NCI-H526 treated with DMSO at 0.1 percent for 48 hours (cell line): ENCODE results near the gene FGD4.
A peak's percentile ranks its signal among the peaks of the same experiment; 100 is the strongest.

ENCODE experiments used
- DNase-seq: peaks from one replicate; lab custom pipeline; 2025; lab: John Stamatoyannopoulos, UW

Gene FGD4

DNA sequence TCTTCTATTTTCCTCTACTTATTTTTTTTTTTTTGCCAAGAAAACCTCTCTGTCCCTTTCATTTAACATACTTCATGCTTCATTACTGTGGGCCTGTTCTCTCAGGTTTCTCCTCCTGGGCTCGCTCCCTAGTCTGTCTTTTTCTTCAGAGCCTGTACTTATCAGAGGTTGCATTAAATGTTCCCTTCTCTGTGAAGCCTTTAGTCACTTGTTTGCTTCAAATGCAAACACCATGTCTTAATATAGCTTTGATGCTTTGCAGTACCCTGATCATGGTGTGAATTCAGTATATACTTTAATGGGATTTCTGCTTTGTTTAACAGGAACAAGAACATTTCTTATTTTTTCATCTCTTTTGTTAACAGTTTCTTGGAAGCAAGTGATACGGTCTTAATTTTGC is 207.1 kb downstream of the FGD4 start:
- DNase-seq: no peak

DNA sequence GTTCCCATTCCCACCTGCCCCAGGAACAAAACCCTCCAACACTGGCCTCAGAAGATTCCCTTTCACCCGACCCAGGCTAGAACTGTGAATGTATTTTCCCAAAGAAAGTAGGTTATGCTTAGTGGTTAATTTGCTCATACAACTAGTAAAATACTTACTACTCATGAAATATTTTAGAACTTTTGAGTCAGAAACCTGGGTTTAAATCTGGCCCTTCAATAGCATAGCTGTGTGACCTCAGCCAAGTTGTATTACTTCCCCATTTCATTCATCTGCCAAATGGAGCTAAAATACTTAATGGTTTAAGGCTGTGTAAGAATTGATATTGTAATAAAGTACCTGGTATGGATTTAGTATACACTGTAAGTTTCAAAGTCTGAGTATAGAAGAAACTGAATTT is 210.6 kb downstream of the FGD4 start:
- DNase-seq: no peak

DNA sequence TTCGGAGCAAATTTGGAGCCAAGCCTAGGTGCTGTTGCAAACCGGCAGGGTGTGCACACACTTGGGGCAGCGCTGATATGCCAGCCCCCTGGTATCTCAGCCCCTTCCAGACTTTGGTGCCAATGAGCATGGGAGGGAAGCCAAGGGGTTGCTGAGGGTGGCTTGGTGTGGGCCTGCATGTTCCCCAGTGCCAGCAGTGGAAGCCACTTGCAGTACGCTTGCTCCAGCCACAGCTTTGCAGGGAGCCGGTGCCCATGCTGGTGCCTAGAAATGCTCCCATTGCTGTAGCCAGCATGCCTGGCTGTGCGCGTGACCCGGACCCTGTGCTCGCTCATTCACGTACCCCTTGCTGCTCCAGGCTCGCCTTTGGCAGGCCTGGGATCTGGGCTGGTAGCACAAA is 212.6 kb downstream of the FGD4 start:
- no peak for DNase-seq

DNA sequence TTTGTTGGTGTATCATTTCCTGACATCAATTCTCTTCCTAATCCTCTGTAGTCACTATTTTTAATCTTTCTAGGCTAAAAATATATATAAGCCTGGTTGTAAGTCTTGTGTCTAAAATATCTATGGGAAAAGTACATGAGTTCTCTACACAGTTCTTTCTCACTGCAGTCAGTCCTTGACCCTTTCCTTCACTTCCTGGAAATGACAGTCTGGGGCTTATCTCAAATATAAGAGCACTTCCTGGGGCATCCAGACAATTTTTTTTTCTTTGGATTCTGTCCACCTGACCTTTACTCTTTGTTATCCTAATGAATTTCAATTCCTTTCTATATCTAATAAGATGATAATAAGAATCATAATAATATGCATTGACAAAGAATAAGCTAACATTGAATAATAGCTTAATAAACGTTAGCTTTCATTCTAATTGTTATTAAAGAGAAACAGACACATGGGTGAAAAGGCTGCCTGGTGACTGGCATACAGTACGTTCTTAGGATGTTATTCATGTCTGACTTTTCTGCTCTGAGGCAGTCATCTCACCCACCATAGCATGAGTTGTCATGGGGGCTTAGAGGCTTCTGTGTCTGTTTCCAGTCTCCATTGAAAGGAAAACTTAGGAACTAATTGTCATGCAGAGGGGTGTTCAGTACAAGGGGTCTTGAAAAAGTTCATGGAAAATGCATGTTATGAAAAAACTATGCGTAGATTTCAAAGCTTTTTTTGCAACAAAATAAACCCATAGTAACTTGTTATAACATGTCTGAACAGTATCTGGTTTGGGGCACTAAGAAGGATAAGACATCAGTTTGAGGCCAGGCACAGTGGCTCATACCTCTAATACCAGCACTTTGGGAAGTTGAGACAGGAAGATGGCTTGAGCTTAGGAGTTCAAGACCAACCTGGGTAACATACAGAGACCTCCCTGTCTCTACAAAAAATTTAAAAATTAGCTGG is 213.6 kb downstream of the FGD4 start:
- no peak for DNase-seq

DNA sequence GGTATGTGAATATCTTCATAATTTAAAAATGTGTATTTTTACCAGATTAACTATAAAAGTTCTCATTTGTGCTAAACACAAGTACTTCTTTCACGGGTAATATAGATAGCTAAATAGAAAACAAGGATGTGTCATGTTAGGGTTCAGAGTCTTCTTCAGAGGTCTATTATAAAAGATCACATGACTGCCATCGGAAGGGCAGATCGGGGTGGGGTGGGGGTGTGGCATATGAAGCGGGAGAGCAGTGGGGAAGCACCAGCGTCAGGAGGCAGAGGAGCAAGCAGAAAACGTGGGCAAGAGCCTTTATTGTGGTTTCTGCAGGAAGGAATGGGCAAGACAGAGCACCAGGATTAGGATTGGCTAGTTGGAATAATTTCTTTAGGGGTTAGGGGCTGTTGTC is 216.1 kb downstream of the FGD4 start:
- DNase-seq: no peak

DNA sequence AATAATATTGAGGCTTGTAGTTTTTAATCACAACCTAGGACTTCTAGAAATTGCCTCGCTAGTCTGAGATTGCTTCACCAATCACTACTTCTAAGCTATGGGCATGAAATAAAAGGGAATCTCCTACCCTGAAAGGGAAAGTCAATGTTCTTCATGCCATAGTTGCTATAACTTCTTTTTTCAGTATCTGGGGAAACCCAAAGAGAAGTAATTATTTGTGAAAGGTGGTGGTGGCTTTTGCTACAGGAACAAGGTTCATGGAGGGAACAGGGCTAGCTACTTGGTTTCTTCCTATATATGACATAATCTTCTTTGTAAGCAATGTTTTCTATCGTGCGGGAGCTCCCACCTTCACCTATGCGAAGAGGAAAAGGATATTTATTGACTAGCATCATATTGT is 218.2 kb downstream of the FGD4 start:
- no peak for DNase-seq

DNA sequence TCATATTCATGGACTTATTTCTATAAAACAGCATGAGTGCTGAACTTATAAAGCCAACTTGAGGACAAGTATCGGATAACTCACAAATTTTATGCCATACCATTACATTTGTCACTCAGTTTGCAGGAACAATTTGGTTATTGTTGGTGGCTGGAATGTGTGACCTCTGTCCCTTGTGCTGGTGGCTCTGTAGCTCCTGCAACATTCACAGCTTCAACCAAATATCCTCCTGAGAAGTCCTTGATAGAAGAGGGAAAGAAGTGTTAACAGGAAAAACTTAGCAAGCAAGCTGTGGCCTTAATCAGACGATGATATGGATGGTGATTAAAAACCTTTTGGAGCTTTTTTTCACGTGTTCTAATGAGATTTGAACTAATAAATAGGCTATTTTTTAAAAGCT is 218.8 kb downstream of the FGD4 start:
- no peak for DNase-seq

DNA sequence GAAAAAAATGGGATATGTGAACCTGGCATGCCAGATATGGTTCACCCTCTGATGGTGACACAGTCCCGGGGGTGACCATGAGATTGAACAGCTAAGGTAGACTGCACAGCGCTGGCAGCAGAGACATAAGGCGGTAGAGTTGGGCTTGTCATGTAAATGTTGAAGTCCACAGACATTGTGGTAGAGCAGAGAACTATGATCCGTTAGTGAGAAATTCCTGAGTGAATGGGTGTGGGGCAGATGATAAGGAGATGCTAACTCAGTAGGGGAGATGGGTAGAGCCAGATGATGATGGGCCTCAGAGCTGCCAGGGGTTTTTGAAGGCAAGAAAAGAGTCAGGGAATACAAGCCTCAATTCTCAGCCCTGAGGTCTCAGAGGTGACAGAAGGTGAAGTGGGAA is 228.6 kb downstream of the FGD4 start:
- no peak for DNase-seq

DNA sequence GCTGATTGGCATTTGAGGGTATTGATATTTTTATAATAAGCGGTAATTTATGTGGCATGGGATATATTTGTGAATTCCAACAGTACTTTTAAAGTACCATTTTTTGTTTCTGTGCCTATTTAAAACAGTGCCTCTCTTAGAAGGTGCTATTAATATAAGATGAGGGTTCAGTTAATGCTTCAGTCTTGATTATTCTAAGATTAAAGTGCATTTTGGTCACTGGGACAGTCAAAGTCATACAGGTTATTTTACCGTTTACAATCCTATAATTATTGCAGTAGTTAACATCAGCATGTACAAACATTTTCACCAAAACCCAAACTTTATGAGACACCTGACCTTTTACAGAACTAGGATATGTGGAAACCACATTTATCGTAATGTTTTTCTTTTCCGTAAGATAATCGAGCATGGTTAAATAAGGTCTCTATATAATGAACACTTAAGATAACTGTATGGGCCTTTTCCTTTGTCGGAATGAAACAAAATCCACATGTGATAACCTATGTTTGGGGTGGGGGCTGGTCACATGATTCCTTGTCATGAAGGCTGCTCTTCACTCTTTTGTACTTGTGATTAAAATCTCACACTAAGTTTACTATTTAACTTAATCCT is 242.0 kb downstream of the FGD4 start:
- no peak for DNase-seq

DNA sequence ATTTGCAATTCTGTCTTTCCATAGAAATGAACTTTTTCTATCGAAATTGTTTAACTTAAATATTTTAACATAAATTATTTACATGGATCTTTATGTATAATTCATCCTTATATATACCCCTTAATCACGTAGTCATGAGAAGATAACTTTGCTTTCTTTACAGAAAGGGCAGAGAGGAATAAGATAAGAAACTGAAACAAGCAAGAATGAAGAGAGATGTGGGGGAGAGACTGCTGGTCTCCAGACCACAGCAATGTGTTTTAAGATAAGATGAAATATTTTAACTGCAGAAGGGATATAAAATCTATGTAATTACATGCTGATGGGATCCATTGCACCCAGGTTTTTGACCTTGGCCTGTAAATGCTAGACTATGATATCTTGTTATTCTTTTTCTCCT is 245.1 kb downstream of the FGD4 start:
- no peak for DNase-seq

DNA sequence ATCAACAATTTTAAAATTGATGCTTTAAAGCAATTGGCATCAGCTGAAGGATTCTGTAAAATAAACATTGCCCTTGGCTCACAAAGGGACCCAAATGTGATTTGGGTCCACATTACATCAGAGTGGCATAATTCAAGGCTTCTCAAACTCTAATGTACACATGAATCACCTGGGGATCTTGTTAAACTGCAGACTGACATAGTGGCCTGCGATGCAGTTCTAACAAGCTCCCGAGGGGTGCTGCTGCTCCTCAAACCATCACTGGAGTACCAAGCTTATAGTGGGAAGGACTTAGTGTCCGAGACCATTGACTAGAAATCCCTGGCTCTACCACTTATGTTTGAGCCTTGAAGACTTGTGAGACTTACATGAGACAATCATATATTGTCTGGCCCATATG is 247.9 kb downstream of the FGD4 start:
- DNase-seq: no peak

DNA sequence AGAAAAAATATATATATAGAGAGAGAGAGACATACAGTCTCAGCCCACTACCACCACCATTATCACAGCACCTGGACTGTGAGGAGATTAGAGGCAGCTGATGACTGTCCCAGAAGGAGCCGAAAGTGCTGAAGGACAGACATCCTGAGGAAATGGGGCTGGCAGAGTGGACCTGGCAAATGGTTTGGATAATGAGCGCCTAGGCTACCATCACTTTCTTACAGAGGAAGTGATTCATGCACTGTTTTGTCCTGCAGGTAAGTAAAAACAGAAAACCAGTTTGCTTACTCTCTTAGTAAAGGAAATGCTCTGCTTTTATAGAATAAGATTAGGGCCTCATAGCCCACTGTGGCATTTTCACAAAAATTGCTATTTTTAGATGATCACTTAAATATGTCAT is 251.2 kb downstream of the FGD4 start:
- DNase-seq: no peak

DNA sequence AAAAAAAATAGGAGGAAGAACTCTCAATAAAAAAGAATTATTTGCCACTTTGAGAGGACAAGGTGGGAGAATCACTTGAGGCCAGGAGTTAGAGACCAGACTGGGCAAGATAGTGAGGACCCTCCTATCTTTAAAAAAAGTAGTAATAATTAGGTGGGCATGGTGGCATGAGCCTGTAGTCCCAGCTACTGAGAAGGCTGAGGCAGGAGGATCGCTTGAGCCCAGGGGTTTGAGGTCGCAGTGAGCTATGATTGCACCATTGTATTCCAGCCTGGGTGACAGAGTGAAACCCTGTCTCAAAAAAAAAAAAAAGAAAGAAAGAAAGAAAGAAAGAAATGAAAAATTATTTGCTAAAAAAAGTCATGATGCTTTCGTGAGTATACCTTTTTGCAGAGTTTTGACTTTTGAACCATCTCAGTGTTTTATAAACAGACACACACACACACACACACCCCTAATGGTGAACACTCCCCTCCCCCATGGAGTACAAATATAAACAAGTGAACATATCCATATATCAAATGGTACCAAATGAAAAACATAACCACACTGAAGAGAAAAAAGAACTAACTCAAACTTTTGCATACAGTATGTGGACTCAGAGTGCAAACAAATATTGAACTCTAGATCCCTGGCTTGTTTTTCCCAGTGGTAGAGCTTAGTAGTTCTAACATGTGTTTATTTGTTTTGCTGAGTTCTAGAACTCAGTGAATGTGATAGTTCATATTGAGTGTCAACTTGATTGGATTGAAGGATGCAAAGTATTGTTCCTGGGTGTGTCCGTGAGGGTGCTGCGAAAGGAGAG is 252.0 kb downstream of the FGD4 start:
- no peak for DNase-seq

DNA sequence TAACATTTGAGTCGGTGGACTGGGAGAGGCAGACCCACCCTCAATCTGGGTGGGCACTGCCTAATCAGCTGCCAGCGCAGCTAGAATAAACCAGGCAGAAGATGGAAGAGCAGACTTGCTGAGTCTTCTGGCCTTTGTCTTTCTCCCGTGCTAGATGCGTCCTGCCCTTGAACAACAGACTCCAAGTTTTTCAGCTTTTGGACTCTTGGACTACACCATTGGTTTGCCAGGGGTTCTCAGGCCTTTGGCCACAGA is 252.5 kb downstream of the FGD4 start:
- DNase-seq: no peak

DNA sequence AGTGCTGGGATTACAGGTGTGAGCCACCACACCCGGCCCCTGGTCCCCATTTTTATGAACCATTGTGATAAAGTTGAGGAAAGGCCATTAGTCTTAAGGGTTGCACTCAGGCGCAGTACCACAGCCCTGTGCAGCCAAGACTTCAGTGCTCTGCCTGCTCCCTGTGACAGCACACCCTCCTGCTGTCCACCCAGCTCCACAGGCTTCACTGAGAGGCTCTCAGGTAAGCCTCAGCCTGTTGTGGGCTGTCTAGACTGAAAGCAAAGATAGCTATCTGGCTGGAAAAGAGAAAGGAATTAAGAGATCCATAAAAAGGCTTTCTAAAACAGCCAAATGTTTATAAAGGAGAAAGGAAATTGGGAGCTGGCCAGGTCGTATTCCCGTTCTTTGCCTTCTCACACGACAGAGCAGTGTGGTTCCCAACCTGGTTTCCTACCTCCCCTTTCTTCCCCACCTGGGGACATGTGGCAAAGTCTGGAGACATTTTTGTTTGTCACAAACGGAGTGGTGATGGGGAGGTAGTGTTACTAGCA is 260.6 kb downstream of the FGD4 start:
- no peak for DNase-seq

DNA sequence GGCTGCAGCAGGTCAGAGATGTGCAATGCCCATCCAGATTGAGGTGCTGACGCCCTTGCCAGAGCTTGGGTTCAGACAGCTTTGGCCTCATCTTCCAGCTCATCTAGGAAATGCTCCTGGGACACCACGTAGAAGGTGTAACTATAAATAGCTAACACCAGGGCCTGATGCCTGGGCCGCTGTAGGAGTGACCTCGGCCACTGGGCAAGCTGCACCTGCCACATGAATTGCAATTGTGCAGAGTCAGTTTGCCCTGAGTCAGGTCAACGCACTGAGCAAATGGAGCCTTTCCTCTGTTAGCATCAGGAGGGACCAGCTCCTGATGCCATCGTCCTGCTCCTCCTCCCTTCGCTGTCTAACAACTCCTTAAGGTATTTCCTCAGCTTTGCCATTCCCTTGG is 262.3 kb downstream of the FGD4 start:
- DNase-seq: no peak

DNA sequence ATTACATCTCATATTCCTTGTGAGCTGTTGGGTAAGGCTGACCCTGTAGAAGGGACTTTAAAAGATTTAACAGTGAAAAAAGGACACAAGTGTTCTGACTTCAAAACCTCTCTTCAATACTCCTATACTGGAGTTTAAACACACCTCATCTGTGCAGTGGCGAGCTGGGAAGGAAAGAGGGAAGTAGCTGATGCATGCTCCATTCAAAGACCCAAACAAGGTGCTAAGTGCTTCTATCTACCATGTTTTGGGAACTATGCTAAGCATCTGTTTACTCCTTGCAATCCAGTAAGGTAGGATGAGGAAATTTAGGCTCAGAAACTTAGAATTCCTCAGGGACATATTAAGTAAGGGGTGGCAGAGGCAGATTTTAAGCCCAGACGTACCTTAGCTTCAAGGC is 263.3 kb downstream of the FGD4 start:
- no peak for DNase-seq

DNA sequence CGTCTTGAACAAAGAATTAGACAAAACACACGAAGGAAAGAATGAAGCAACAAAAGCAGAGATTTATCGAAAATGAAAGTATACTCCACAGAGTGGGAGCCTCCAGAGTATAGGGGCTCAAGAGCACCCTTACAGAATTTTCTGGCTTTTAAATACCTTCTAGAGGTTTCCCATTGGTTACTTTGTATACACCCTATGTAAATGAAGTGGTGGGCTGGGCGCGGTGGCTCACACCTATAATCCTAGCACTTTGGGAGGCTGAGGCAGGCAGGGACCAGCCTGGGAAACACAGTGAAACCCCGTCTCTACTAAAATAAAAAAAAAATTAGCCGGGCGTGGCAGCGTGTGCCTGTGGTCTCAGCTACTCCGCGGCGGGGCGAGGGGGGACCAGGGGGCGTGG is 266.7 kb downstream of the FGD4 start:
- no peak for DNase-seq

DNA sequence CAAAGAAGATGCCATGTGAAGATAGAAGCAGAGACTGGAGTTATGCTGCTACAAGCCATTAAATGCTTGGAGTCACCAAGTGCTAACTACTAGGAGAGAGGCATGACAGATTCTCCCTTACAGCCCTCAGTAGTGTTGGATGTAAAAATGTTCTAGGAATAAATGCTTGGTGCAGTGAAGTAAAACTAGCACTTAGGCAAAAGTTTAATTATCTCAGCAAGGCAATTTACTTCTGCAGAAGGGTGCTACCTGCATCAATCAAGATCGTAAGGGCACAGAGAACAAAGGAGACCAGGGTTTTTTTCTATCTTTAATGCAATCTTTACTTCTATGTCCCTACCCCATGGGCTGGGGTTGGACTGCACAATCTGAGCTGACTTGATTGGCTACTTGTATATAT is 270.2 kb downstream of the FGD4 start:
- DNase-seq: no peak

DNA sequence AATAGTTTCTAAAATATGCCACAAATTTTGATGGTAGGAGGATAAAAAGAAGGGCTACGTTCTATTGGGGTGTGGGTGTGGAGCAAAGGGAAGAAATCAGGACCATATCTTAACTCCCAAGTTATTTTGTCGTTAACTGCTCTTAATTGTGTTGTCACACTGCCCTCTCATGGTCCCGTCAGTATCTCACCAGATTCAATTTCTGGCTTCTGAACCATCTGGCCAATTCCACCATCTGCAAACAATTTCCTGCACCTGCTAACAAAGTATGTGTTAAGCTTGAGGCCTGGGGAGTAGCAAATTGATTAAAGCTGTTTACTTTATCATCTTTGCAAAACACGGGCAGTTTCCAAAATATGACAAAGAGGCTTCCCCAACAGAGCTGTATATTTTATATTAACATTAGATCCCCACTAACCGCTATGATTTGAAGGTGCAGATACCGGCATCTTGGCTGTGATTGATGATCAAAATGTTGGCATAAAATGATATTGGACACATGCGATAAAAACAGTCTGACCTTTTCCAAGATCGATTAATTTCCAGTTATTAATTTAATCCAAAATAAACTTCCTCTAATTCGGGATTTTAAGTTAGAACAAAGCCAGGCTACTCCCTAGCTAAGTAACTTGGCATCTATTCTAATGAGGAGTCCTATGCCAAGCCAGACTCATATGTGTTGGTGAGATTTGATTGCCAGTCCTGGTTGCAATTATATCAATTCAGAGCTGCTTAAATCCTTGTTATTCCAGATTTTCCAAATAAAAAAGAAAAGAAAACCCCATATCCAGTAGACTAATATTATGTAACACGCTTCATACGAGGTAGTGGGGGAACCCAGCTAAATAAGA is 272.8 kb downstream of the FGD4 start:
- peak; percentile 32 for DNase-seq

DNA sequence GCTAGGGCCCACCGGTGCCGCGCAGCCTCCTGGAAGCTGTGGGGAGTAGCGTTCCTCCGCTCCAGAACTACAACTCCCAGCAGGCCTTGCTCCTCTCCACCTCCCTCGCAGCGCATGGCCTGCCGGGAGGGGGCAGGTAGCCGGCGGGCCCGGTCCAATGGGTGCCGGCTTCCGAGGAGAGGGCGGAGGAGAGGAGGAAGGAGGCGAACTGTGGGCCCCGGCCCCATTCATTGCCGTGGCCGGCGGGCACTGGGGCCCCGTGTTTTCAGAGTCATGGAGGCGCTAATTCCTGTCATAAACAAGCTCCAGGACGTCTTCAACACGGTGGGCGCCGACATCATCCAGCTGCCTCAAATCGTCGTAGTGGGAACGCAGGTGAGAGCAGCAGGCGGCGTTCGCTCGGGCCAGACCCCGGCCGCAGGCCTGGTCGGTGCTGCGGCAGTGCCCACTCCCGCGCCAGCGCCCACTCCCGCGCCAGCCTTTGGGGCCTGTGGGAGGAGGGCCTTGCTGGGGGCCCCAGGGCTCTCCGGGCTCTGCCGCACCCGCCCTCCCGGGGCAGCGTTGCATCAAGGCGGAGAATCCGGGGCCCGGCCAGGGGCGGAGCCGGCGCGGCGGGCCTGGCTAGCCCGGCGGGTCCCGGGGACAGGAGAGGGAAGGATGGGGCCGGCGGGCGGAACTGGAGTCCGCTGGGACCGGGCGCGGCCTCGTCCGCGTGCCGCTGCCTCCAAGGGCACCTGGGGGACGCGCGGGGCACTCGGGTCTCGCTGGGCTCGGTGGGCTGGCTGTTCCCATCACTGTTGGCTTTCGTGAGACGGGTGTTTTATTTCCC is 279.9 kb downstream of the FGD4 start, which contains the start of gene DNM1L:
Gene DNM1L (plus strand): TSS at position 211 of the 829 bp plus-strand sequence. CDS start 63 bp downstream, at position 274.
- DNase-seq: peak; percentile 95
